Astrocyte (in vitro differentiated cells and primary cell): Measurements from ENCODE around the gene GBE1. TPM values are rescaled to one million over a fixed set of nuclear protein-coding genes. Genes with fewer than 3 reads are reported as not detected.

Source experiments
- DNase-seq: peaks from one replicate; pipeline ENCODE4 v3.0.0-alpha.2; 2010; ENCODE audit warnings: low read depth
- FAIRE-seq: peaks from 2 replicates; lab custom pipeline; 2011; peaks lifted over from hg19 to GRCh38; lab: Jason Lieb, UNC
- H2AFZ ChIP-seq: 2 replicates; pipeline ENCODE4 v1.6.0; 2012; ENCODE audit warnings: low read depth, low read length, inconsistent platforms
- H3K27ac ChIP-seq: 2 replicates; pipeline ENCODE4 v1.5.1; 2011; ENCODE audit warnings: low read depth, low read length, inconsistent platforms
- H3K27me3 ChIP-seq: 2 replicates; pipeline ENCODE4 v1.6.0; 2011; ENCODE audit warnings: low read length, inconsistent platforms; ENCODE audit not compliant: insufficient read depth
- H3K36me3 ChIP-seq: 2 replicates; pipeline ENCODE4 v1.5.1; 2011; ENCODE audit warnings: low read length, inconsistent platforms; ENCODE audit not compliant: insufficient read depth
- H3K4me1 ChIP-seq: 2 replicates; pipeline ENCODE4 v1.5.1; 2011; ENCODE audit warnings: low read length, inconsistent platforms; ENCODE audit not compliant: insufficient read depth
- H3K4me2 ChIP-seq: 2 replicates; pipeline ENCODE4 v1.6.0; 2012; ENCODE audit warnings: low read length, inconsistent platforms
- H3K4me3 ChIP-seq: 2 replicates; pipeline ENCODE4 v1.5.1; 2011; ENCODE audit warnings: low read depth, mild to moderate bottlenecking, low read length, inconsistent platforms; ENCODE audit not compliant: insufficient read depth
- H3K79me2 ChIP-seq: 2 replicates; pipeline ENCODE4 v1.6.0; 2012; ENCODE audit warnings: mild to moderate bottlenecking, low read length, inconsistent platforms; ENCODE audit not compliant: insufficient read depth
- H3K9ac ChIP-seq: 2 replicates; pipeline ENCODE4 v1.6.0; 2012; ENCODE audit warnings: mild to moderate bottlenecking, low read length, inconsistent platforms
- H3K9me3 ChIP-seq: 2 replicates; pipeline ENCODE4 v1.5.1; 2012; ENCODE audit warnings: low read depth, mild to moderate bottlenecking, low read length, inconsistent platforms; ENCODE audit not compliant: insufficient read depth
- H4K20me1 ChIP-seq: 2 replicates; pipeline ENCODE4 v1.6.0; 2012; ENCODE audit warnings: low read length, inconsistent platforms; ENCODE audit not compliant: insufficient read depth
- H3K27ac Mint-ChIP-seq: one replicate; pipeline ENCODE4 v1.8.0; 2021; ENCODE audit warnings: mild to moderate bottlenecking, mixed read lengths; ENCODE audit not compliant: unreplicated experiment
- H3K27me3 Mint-ChIP-seq: one replicate; pipeline ENCODE4 v1.8.0; 2021; ENCODE audit warnings: low read depth, mixed read lengths; ENCODE audit not compliant: unreplicated experiment
- H3K36me3 Mint-ChIP-seq: one replicate; pipeline ENCODE4 v1.8.0; 2021; ENCODE audit warnings: low read depth, mixed read lengths; ENCODE audit not compliant: unreplicated experiment
- H3K4me1 Mint-ChIP-seq: one replicate; pipeline ENCODE4 v1.8.0; 2021; ENCODE audit warnings: low read depth, mixed read lengths; ENCODE audit not compliant: unreplicated experiment
- H3K4me3 Mint-ChIP-seq: one replicate; pipeline ENCODE4 v1.8.0; 2021; ENCODE audit warnings: mild to moderate bottlenecking, moderate library complexity, mixed read lengths; ENCODE audit not compliant: unreplicated experiment
- H3K9me3 Mint-ChIP-seq: one replicate; pipeline ENCODE4 v1.8.0; 2021; ENCODE audit warnings: mild to moderate bottlenecking, mixed read lengths; ENCODE audit not compliant: unreplicated experiment
- EZH2 ChIP-seq: IDR thresholded peaks from 2 replicates; pipeline ENCODE4 v1.6.1; 2012; ENCODE audit warnings: mild to moderate bottlenecking, low read length, inconsistent platforms; ENCODE audit not compliant: insufficient read depth
- total RNA-seq: library from RNA; stranded (reverse); gene quantifications from 2 replicates; pipeline ENCODE4 v1.2.1, GENCODE V29; 2021
- TF ChIP-seq, protein P1 (sequence below): IDR thresholded peaks from 2 replicates; pipeline ENCODE4 v1.5.1; 2011; ENCODE audit warnings: low read depth, mild to moderate bottlenecking, inconsistent platforms, low read length, moderate library complexity; ENCODE audit not compliant: insufficient read depth

The GBE1 gene
- total RNA-seq, 1 donor from 2014 or later: 58.6 TPM

GRCh38 chr3:81709606-81710005 lies 51.8 kb downstream of the GBE1 start:
- H3K27ac ChIP-seq: no peak overlapping the region
- DNase-seq: no peak
- TF ChIP-seq, protein P1, sequence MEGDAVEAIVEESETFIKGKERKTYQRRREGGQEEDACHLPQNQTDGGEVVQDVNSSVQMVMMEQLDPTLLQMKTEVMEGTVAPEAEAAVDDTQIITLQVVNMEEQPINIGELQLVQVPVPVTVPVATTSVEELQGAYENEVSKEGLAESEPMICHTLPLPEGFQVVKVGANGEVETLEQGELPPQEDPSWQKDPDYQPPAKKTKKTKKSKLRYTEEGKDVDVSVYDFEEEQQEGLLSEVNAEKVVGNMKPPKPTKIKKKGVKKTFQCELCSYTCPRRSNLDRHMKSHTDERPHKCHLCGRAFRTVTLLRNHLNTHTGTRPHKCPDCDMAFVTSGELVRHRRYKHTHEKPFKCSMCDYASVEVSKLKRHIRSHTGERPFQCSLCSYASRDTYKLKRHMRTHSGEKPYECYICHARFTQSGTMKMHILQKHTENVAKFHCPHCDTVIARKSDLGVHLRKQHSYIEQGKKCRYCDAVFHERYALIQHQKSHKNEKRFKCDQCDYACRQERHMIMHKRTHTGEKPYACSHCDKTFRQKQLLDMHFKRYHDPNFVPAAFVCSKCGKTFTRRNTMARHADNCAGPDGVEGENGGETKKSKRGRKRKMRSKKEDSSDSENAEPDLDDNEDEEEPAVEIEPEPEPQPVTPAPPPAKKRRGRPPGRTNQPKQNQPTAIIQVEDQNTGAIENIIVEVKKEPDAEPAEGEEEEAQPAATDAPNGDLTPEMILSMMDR: no peak
- no peak for TF ChIP-seq EZH2
- no peaks in the 10 kb centered on the region for H3K27me3 ChIP-seq
- no peaks in the 10 kb centered on the region for H3K9me3 Mint-ChIP-seq
- no peaks in the 10 kb centered on the region for H4K20me1 ChIP-seq
- no peak overlapping the region for H2AFZ ChIP-seq
- no peaks in the 10 kb centered on the region for H3K36me3 ChIP-seq
- no peak overlapping the region for H3K4me3 ChIP-seq
- H3K9ac ChIP-seq: no peak overlapping the region
- no peak overlapping the region for H3K4me3 Mint-ChIP-seq
- H3K4me1 ChIP-seq: no peaks in the 10 kb centered on the region
- H3K36me3 Mint-ChIP-seq: no peaks in the 10 kb centered on the region
- H3K27ac Mint-ChIP-seq: no peak overlapping the region
- peaks cover 12% of the 10 kb centered on the region for H3K79me2 ChIP-seq
- H3K27me3 Mint-ChIP-seq: no peaks in the 10 kb centered on the region
- H3K4me1 Mint-ChIP-seq: no peaks in the 10 kb centered on the region
- H3K4me2 ChIP-seq: no peak overlapping the region
- no peak for FAIRE-seq
- no peaks in the 10 kb centered on the region for H3K9me3 ChIP-seq

- H3K27me3 ChIP-seq: no peaks in the 10 kb centered on the region
- H3K4me2 ChIP-seq: no peak overlapping the region
- FAIRE-seq: no peak
- no peaks in the 10 kb centered on the region for H3K9me3 Mint-ChIP-seq
- H3K27ac ChIP-seq: no peak overlapping the region
- H3K9ac ChIP-seq: no peak overlapping the region
- H3K4me1 ChIP-seq: no peaks in the 10 kb centered on the region
- H2AFZ ChIP-seq: no peak overlapping the region
- H3K79me2 ChIP-seq: peaks cover 12% of the 10 kb centered on the region
- no peaks in the 10 kb centered on the region for H4K20me1 ChIP-seq
- no peak overlapping the region for H3K27ac Mint-ChIP-seq
- no peaks in the 10 kb centered on the region for H3K36me3 ChIP-seq
- H3K4me1 Mint-ChIP-seq: no peaks in the 10 kb centered on the region
- no peak overlapping the region for H3K4me3 Mint-ChIP-seq
- H3K9me3 ChIP-seq: no peaks in the 10 kb centered on the region
- no peaks in the 10 kb centered on the region for H3K36me3 Mint-ChIP-seq
- H3K27me3 Mint-ChIP-seq: no peaks in the 10 kb centered on the region
- H3K4me3 ChIP-seq: no peak overlapping the region
- TF ChIP-seq EZH2: no peak
- DNase-seq: no peak
These were observed 53.4 kb downstream of the GBE1 start for GRCh38 chr3:81707996-81708395.

GRCh38 chr3:81702126-81702525 lies 59.3 kb downstream of the GBE1 start:
- H3K4me1 Mint-ChIP-seq: no peaks in the 10 kb centered on the region
- Histone ChIP-seq H3K4me1 (no peaks in the 10 kb centered on the region), H3K79me2 (peaks cover 3% of the 10 kb centered on the region), H3K27ac (no peak overlapping the region), H3K36me3 (no peaks in the 10 kb centered on the region), H4K20me1 (no peaks in the 10 kb centered on the region), H3K9ac (no peak overlapping the region), H3K4me2 (no peak overlapping the region), H3K9me3 (no peaks in the 10 kb centered on the region), H3K27me3 (no peaks in the 10 kb centered on the region), H3K4me3 (no peak overlapping the region), H2AFZ (no peak overlapping the region)
- no peaks in the 10 kb centered on the region for H3K9me3 Mint-ChIP-seq
- no peak overlapping the region for H3K27ac Mint-ChIP-seq
- no peak for DNase-seq
- no peak for TF ChIP-seq EZH2
- TF ChIP-seq, protein P1: no peak
- no peak for FAIRE-seq
- H3K27me3 Mint-ChIP-seq: no peaks in the 10 kb centered on the region
- no peaks in the 10 kb centered on the region for H3K36me3 Mint-ChIP-seq
- no peak overlapping the region for H3K4me3 Mint-ChIP-seq
